Neural cell (in vitro differentiated cells): ENCODE measurements around the gene NEDD9.

Experiments
- EP300 ChIP-seq: fragments of 450-650 bp; conservative IDR thresholded peaks from 2 replicates; pipeline ENCODE4 v1.6.1; 2014; ENCODE audit warnings: antibody characterized with exemption, mild to moderate bottlenecking, moderate library complexity; ENCODE audit not compliant: poor library complexity, severe bottlenecking
- EZH2 ChIP-seq: fragments of 200-600, 300-800 bp; shearing (Covaris generic), sonication (generic); IDR thresholded peaks from 2 replicates; pipeline ENCODE4 v1.6.1; 2014; ENCODE audit warnings: antibody characterized with exemption, low read length, borderline replicate concordance, mild to moderate bottlenecking; ENCODE audit not compliant: insufficient read depth, poor library complexity, severe bottlenecking
- POLR2AphosphoS5 ChIP-seq: IDR thresholded peaks from 2 replicates; pipeline ENCODE4 v1.6.1; 2012
- RAD21 ChIP-seq: fragments of 450-650 bp; conservative IDR thresholded peaks from 2 replicates; pipeline ENCODE4 v1.6.1; 2014; ENCODE audit warnings: antibody characterized with exemption, mild to moderate bottlenecking, moderate library complexity
- SMC3 ChIP-seq: fragments of 450-650 bp; conservative IDR thresholded peaks from 2 replicates; pipeline ENCODE4 v1.6.1; 2014; ENCODE audit warnings: antibody characterized with exemption, mild to moderate bottlenecking, moderate library complexity; ENCODE audit not compliant: poor library complexity
- TAF1 ChIP-seq: IDR thresholded peaks from 2 replicates; pipeline ENCODE4 v1.6.1; 2012; ENCODE audit warnings: low read depth
- TF ChIP-seq, protein P1 (sequence below): fragments of 450-650 bp; IDR thresholded peaks from 2 replicates; pipeline ENCODE4 v1.5.1; 2014; ENCODE audit warnings: antibody characterized with exemption, mild to moderate bottlenecking, moderate library complexity; ENCODE audit not compliant: poor library complexity, severe bottlenecking
- TF ChIP-seq, protein P2 (sequence below): IDR thresholded peaks from 2 replicates; pipeline ENCODE4 v1.6.1; 2012; ENCODE audit warnings: borderline replicate concordance

DNA sequence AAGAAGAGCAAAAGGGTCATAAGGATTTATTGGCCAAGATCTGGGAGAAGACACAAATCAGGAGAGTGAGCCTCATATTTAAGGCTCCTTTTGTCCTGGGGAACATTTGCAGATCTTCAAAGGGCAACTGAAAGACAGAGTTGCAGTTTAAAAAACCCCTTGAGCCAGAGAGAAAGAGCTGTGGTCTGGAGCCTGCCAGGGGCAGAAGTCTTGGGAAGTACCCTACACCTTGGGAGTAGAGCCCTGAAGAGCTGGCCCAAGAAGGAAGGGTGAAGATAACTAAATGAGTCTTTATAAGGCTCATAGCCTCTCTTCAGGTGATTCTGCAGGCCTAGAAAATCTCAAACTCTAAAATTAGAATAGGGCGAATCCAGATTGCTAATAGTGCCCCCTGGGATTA, 81.0 kb downstream of the NEDD9 start:
- TF ChIP-seq, protein P1, sequence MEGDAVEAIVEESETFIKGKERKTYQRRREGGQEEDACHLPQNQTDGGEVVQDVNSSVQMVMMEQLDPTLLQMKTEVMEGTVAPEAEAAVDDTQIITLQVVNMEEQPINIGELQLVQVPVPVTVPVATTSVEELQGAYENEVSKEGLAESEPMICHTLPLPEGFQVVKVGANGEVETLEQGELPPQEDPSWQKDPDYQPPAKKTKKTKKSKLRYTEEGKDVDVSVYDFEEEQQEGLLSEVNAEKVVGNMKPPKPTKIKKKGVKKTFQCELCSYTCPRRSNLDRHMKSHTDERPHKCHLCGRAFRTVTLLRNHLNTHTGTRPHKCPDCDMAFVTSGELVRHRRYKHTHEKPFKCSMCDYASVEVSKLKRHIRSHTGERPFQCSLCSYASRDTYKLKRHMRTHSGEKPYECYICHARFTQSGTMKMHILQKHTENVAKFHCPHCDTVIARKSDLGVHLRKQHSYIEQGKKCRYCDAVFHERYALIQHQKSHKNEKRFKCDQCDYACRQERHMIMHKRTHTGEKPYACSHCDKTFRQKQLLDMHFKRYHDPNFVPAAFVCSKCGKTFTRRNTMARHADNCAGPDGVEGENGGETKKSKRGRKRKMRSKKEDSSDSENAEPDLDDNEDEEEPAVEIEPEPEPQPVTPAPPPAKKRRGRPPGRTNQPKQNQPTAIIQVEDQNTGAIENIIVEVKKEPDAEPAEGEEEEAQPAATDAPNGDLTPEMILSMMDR = no peak
- TF ChIP-seq, protein P2, sequence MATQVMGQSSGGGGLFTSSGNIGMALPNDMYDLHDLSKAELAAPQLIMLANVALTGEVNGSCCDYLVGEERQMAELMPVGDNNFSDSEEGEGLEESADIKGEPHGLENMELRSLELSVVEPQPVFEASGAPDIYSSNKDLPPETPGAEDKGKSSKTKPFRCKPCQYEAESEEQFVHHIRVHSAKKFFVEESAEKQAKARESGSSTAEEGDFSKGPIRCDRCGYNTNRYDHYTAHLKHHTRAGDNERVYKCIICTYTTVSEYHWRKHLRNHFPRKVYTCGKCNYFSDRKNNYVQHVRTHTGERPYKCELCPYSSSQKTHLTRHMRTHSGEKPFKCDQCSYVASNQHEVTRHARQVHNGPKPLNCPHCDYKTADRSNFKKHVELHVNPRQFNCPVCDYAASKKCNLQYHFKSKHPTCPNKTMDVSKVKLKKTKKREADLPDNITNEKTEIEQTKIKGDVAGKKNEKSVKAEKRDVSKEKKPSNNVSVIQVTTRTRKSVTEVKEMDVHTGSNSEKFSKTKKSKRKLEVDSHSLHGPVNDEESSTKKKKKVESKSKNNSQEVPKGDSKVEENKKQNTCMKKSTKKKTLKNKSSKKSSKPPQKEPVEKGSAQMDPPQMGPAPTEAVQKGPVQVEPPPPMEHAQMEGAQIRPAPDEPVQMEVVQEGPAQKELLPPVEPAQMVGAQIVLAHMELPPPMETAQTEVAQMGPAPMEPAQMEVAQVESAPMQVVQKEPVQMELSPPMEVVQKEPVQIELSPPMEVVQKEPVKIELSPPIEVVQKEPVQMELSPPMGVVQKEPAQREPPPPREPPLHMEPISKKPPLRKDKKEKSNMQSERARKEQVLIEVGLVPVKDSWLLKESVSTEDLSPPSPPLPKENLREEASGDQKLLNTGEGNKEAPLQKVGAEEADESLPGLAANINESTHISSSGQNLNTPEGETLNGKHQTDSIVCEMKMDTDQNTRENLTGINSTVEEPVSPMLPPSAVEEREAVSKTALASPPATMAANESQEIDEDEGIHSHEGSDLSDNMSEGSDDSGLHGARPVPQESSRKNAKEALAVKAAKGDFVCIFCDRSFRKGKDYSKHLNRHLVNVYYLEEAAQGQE = no peak
- no peak for TF ChIP-seq EZH2
- no peak for TF ChIP-seq POLR2AphosphoS5
- no peak for TF ChIP-seq TAF1
- no peak for TF ChIP-seq RAD21
- TF ChIP-seq EP300 = no peak
- TF ChIP-seq SMC3 = no peak
